HuH-7 (cell line): ENCODE data around the gene RNASE13.
"Not testable (repeated sequence)": the region's sequence is repeated elsewhere in the genome, so short reads cannot be mapped to it uniquely, and the experiment has no call there.

Experiments used
- DNase-seq: peaks from one replicate; pipeline ENCODE4 v3.0.0; 2011; ENCODE audit warnings: low spot score

The RNASE13 gene

GRCh38 chr14:21041676-21042433 is 7.2 kb upstream of the RNASE13 start, which contains the start of gene RNASE7:
TSS of gene RNASE7 (plus strand) at chr14:21042362. CDS start at chr14:21042993, 631 bp downstream.
- no peak for DNase-seq

GRCh38 chr14:21040941-21041340 is 6.3 kb upstream of the RNASE13 start:
- DNase-seq = not testable (repeated sequence)

GRCh38 chr14:21040370-21040925 is 5.8 kb upstream of the RNASE13 start:
- no peak for DNase-seq

GRCh38 chr14:21039585-21040369 is 5.2 kb upstream of the RNASE13 start:
- DNase-seq = peak; percentile 54

GRCh38 chr14:21038441-21039422 is 4.1 kb upstream of the RNASE13 start:
- no peak for DNase-seq

GRCh38 chr14:21037156-21037555 is 2.5 kb upstream of the RNASE13 start:
- DNase-seq = no peak

- no peak for DNase-seq
These were observed 2.1 kb upstream of the RNASE13 start for GRCh38 chr14:21036751-21037150.

GRCh38 chr14:21033133-21033698 is 1.4 kb downstream of the RNASE13 start:
- no peak for DNase-seq

GRCh38 chr14:21032326-21033132 is 2.1 kb downstream of the RNASE13 start:
- no peak for DNase-seq

- DNase-seq = no peak
These were observed 4.1 kb downstream of the RNASE13 start for GRCh38 chr14:21030531-21030930.

GRCh38 chr14:21029917-21030316 is 4.7 kb downstream of the RNASE13 start, which contains the start of gene TPPP2:
TSS of gene TPPP2 (plus strand) at chr14:21030217. CDS start at chr14:21030582, 365 bp downstream.
- DNase-seq = no peak

- DNase-seq = no peak
These were observed 7.7 kb downstream of the RNASE13 start for GRCh38 chr14:21026988-21027315.

- no peak for DNase-seq
These were observed 8.2 kb downstream of the RNASE13 start for GRCh38 chr14:21026274-21026987.

GRCh38 chr14:21025371-21026273 is 9.0 kb downstream of the RNASE13 start:
- DNase-seq = no peak

GRCh38 chr14:21024585-21025370 is 9.8 kb downstream of the RNASE13 start, which contains the start of gene NDRG2:
TSS of gene NDRG2 (minus strand) at chr14:21025061. CDS start at chr14:21023315, 1,746 bp downstream.
- peak; percentile 84 for DNase-seq

GRCh38 chr14:21023817-21024584 is 10.6 kb downstream of the RNASE13 start:
- no peak for DNase-seq

GRCh38 chr14:21023174-21023573 is 11.4 kb downstream of the RNASE13 start:
- DNase-seq = no peak
